DND-41 (cell line): ENCODE measurements around the gene PLCE1.

Experiments
- ATAC-seq: fragments of 200-7000 bp; cut with Tn5 transposase; 3 replicates; pipeline ENCODE4 v1.9.1; 2021; ENCODE audit warnings: low read depth; ENCODE audit not compliant: insufficient read depth
- DNase-seq: peaks from one replicate; pipeline ENCODE4 v3.0.0-alpha.2; 2020
- H2AFZ ChIP-seq: 2 replicates; pipeline ENCODE4 v1.6.0; 2012; ENCODE audit warnings: low read depth, low read length
- H3K27ac ChIP-seq: 2 replicates; pipeline ENCODE4 v1.5.1; 2012; ENCODE audit warnings: low read length, inconsistent platforms
- H3K27me3 ChIP-seq: fragments of 200-600 bp; sonication (generic); 2 replicates; pipeline ENCODE4 v1.6.0; 2012; ENCODE audit warnings: low read length, mild to moderate bottlenecking, inconsistent platforms; ENCODE audit not compliant: insufficient read depth, poor library complexity
- H3K36me3 ChIP-seq: 2 replicates; pipeline ENCODE4 v1.5.1; 2012; ENCODE audit warnings: low read length, inconsistent platforms; ENCODE audit not compliant: insufficient read depth
- H3K4me1 ChIP-seq: 2 replicates; pipeline ENCODE4 v1.5.1; 2012; ENCODE audit warnings: mild to moderate bottlenecking, low read length; ENCODE audit not compliant: insufficient read depth
- H3K4me2 ChIP-seq: 2 replicates; pipeline ENCODE4 v1.6.0; 2012; ENCODE audit warnings: mild to moderate bottlenecking, moderate library complexity, low read length, inconsistent platforms; ENCODE audit not compliant: insufficient read depth
- H3K4me3 ChIP-seq, 2 experiments: fragments of 200-600 bp in 1 of 2; shearing (Covaris generic) in 1 of 2; 2 replicates each; pipeline ENCODE4 v1.5.1; 2012 to 2016; ENCODE audit warnings: inconsistent platforms in 2 of 2, low read length in 2 of 2, mild to moderate bottlenecking in 2 of 2, low read depth in 1 of 2, moderate library complexity in 1 of 2
- H3K79me2 ChIP-seq: 2 replicates; pipeline ENCODE4 v1.6.0; 2012; ENCODE audit warnings: low read length, inconsistent platforms; ENCODE audit not compliant: insufficient read depth
- H3K9ac ChIP-seq: 2 replicates; pipeline ENCODE4 v1.6.0; 2012; ENCODE audit warnings: low read depth, mild to moderate bottlenecking, inconsistent platforms, low read length, moderate library complexity
- H3K9me3 ChIP-seq: 2 replicates; pipeline ENCODE4 v1.5.1; 2012; ENCODE audit warnings: low read length, moderate library complexity, mild to moderate bottlenecking, inconsistent platforms; ENCODE audit not compliant: insufficient read depth, severe bottlenecking
- H4K20me1 ChIP-seq: 2 replicates; pipeline ENCODE4 v1.6.0; 2012; ENCODE audit warnings: low read length; ENCODE audit not compliant: insufficient read depth
- EZH2 ChIP-seq: IDR thresholded peaks from 3 replicates; pipeline ENCODE4 v1.6.1; 2012; ENCODE audit warnings: borderline replicate concordance, low read depth, mild to moderate bottlenecking, moderate library complexity, low read length, inconsistent platforms; ENCODE audit not compliant: severe bottlenecking
- TF ChIP-seq, protein P1 (sequence below): IDR thresholded peaks from 2 replicates; pipeline ENCODE4 v1.5.1; 2012; ENCODE audit warnings: borderline replicate concordance, low read length, moderate library complexity, mild to moderate bottlenecking; ENCODE audit not compliant: poor library complexity, severe bottlenecking; ENCODE audit errors: extremely low read depth

The PLCE1 gene

DNA sequence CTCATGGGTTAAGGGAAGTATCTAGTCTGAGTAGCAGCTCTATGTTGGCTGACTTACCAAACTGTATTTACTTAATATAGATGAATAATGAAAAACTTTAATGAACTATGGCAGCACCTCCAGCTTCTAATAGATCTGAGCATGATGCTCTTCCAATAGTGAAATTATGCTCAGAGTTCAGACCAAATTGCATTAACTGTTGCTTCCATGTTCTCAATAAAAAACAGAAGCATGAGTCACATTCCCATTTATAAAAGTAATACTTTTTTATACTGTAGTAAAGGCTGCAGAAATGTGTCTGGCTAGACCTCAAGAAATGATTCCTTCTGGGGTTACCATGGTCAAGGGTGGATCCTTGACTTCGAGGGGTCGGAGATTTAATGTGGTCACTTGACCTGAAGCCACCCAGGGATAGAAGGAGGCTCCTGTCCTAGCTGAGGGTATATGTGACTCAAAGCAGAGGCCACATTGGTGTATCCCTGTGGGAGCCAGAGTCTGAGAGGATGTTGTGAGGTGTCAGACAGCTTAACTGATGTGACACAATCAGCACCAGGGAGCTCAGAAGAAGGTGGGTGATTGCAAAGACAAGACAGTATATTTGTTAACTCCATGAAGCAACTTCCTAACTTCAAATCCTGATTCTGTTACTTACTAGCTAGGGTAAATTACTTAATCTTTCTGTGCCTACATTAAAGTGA, 19.8 kb upstream of the PLCE1 start:
- H3K4me2 ChIP-seq, result no peak overlapping the region
- no peaks in the 10 kb centered on the region for H3K4me1 ChIP-seq
- TF ChIP-seq, protein P1, sequence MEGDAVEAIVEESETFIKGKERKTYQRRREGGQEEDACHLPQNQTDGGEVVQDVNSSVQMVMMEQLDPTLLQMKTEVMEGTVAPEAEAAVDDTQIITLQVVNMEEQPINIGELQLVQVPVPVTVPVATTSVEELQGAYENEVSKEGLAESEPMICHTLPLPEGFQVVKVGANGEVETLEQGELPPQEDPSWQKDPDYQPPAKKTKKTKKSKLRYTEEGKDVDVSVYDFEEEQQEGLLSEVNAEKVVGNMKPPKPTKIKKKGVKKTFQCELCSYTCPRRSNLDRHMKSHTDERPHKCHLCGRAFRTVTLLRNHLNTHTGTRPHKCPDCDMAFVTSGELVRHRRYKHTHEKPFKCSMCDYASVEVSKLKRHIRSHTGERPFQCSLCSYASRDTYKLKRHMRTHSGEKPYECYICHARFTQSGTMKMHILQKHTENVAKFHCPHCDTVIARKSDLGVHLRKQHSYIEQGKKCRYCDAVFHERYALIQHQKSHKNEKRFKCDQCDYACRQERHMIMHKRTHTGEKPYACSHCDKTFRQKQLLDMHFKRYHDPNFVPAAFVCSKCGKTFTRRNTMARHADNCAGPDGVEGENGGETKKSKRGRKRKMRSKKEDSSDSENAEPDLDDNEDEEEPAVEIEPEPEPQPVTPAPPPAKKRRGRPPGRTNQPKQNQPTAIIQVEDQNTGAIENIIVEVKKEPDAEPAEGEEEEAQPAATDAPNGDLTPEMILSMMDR, result no peak
- no peak for TF ChIP-seq EZH2
- no peak overlapping the region for H3K4me3 ChIP-seq
- no peak overlapping the region for H3K9ac ChIP-seq
- H3K36me3 ChIP-seq, result no peaks in the 10 kb centered on the region
- H3K79me2 ChIP-seq, result no peaks in the 10 kb centered on the region
- H3K27ac ChIP-seq, result no peak overlapping the region
- no peaks in the 10 kb centered on the region for H3K27me3 ChIP-seq
- H4K20me1 ChIP-seq, result no peaks in the 10 kb centered on the region
- no peaks in the 10 kb centered on the region for H3K9me3 ChIP-seq
- no peak overlapping the region for H2AFZ ChIP-seq
- DNase-seq (no peak), ATAC-seq (no peak)

DNA sequence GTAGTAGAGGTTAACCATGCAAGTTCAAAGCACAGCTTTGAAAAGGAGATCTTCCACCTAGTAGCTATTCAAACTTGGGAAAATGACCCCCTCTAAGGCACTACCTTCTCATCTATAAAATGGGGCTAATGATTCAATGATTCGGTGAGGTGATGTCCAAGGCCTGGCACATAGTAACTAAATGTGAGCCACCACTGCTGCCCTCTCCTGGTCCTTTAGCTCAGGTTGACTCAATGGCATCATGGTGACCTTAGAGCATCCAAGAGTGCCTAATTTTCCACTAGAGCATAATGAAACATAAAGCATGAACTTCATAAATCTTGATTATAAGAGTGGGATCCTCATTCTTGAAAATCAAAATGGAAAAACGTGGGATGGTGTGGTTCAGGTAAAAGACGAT, 16.3 kb upstream of the PLCE1 start:
- no peak overlapping the region for H3K4me2 ChIP-seq
- no peaks in the 10 kb centered on the region for H3K27me3 ChIP-seq
- H2AFZ ChIP-seq, result no peak overlapping the region
- no peaks in the 10 kb centered on the region for H3K4me1 ChIP-seq
- no peaks in the 10 kb centered on the region for H3K9me3 ChIP-seq
- no peak overlapping the region for H3K27ac ChIP-seq
- ATAC-seq (no peak), DNase-seq (no peak)
- no peaks in the 10 kb centered on the region for H4K20me1 ChIP-seq
- H3K4me3 ChIP-seq, result no peak overlapping the region
- H3K79me2 ChIP-seq, result no peaks in the 10 kb centered on the region
- TF ChIP-seq, protein P1, result peak; percentile 6
- TF ChIP-seq EZH2, result no peak
- no peak overlapping the region for H3K9ac ChIP-seq
- H3K36me3 ChIP-seq, result no peaks in the 10 kb centered on the region

DNA sequence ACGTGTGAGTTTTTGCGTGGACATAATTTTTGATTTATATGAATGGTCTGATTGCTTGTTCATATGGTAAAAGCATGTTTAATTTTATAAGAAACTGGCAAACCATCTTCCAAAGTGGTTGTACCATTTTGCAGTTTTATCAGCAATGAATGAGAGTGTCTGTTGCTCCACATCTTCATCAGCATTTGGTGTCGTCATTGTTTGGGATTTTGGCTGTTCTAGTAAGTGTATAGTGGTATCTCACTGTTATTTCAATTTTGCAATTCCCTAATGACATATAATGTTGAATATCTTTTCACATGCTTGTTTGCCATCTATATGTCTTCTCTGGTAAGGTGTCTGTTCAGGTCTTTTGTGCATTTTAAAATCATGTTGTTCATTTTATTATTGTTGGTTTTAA, 13.2 kb upstream of the PLCE1 start:
- Histone ChIP-seq H3K9ac (no peak overlapping the region), H3K9me3 (no peaks in the 10 kb centered on the region), H4K20me1 (no peaks in the 10 kb centered on the region), H3K4me1 (no peaks in the 10 kb centered on the region), H3K4me2 (no peak overlapping the region), H3K27ac (no peak overlapping the region), H3K27me3 (no peaks in the 10 kb centered on the region), H3K79me2 (no peaks in the 10 kb centered on the region), H2AFZ (no peak overlapping the region), H3K36me3 (no peaks in the 10 kb centered on the region), H3K4me3 (no peak overlapping the region)
- ATAC-seq (no peak), DNase-seq (no peak)
- TF ChIP-seq, protein P1, result no peak
- no peak for TF ChIP-seq EZH2
